Hematopoietic multipotent progenitor cell (in vitro differentiated cells): ENCODE data around the gene HNF1B. TPM values are rescaled to one million over a fixed set of nuclear protein-coding genes. Genes with fewer than 3 reads are reported as not detected.

ENCODE experiments used
- DNase-seq, 3 donors: peaks; one replicate each; pipeline ENCODE4 v3.0.0-alpha.2; 2011 to 2015; ENCODE audit warnings: low read depth in 2 of 3, low spot score in 2 of 3
- total RNA-seq: library from RNA; depleted of rRNA; stranded (reverse); fragments of >200 nt; gene quantifications from one replicate; pipeline ENCODE4 v1.2.3, GENCODE V29; 2012

HNF1B gene
- total RNA-seq, 1 donor = under 0.01 TPM

DNA sequence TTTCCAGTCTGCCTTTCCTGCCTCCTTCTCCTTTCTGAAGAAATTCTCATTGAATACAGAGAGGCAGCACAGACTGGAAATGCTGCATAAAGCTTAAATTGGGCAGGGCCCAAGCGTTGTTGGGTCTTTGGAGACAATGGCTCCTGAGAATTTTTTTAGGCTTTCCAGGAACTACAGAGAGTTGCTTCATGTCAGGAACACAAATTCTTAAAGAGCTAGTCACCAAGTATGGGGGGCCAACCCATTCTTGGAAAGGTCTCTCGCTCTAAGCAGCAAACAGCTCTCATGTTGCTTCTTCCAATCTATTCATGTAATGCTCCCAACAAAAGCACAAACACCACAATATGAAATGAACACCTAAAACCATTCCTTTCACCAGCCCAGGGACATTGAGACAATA lies 6.9 kb downstream of the HNF1B start:
- no peak for DNase-seq

DNA sequence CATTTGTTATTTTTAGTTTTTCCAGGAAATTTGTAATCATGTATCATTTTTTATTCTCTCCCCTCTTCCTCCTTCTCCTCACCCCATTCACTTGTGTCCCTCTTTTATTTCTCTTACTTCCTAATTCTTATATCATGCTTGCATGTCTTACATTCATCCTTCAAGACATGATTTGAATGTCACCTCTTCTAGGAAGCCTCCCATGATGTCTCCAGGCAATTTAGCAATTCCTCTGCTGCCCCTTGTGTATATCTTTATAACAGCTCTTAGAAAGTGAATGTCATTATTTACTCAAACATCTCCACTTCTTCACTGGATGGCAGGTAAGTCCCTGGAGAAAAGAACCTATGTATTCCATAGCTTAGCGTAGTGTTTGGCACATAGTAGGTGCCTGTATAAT lies 7.8 kb downstream of the HNF1B start:
- peak in 1 of 3 donors; percentile 47 for DNase-seq

GRCh38 chr17:37736428-37736827 lies 8.4 kb downstream of the HNF1B start:
- DNase-seq = no peak

GRCh38 chr17:37735165-37735564 lies 9.7 kb downstream of the HNF1B start:
- no peak for DNase-seq

- no peak for DNase-seq
These were observed 12.5 kb downstream of the HNF1B start for GRCh38 chr17:37732316-37732715.

DNA sequence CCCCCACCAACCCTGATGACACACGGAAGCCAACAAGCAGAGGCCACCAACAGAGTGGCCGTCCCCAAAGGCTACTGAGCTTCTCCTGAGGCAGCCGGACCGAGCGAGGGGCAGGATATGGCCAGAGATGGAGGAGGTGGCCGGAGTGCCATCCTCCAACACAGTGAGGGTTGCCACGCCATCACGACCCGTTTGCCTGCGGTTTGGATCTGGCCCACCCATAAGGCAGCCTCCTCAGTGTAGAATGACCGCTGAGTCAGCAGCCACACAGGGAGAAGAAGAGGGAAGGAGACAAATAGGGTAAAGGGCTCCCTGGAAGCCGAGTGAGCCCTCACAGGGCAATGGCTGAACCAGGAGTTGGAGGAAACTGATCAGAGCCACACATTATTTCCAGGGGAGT lies 13.8 kb downstream of the HNF1B start:
- no peak for DNase-seq

DNA sequence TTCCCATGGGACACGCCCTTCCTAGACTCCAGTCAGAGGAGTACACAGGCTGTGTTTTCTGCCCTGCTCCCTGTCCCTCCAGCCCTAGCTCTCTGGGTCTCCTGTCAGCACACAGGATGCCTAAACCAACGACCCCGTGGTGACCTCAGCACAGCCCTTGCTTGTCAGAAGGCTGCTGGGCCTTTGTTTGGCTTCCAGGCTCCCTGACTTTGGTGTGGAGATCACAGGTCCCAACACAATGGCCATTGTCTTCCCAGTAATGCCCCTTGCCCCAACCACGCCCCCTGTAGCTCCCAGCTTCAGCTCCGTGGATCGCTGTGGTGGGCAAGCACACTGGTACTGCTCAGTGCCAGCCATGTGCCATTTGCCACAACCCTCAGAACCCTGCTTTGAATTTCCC lies 15.0 kb downstream of the HNF1B start:
- DNase-seq = no peak

DNA sequence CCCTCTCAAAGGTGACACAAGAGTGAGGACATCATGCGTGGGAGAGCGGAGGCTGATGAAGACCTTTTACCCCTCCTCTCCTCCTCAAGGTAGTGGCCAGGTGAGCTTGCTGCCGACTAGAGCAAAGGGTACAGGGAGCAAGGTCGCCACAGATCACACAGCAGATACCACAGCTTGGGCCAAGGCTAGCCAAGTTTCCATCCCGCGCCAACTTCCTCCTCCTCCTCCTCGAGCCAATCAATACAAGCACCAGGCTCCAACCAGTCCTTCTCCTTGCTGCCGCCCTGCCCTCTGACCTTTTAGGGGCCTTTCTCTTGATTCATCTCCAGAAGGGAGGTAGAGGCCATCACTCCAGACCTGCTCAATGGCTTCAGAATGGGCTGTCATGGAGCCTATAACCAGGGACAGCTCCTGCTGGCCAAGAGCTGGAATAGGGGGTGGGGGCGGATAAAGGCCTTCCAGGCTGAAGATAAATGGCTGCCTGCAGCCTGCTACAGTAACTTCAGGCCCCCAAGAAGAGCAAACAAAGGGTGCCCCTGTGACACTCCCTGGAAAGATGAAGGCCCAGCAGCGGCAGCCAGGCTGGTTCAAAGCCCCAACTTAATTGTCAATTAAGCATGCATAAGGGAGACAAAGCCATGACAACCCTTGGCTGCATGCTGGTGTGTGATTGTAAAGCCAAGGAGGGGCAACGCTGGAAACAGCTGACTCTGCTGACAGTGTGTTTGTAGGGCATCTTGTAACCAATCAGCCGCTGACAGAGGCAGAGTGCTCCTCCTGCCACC lies 17.8 kb downstream of the HNF1B start:
- DNase-seq = no peak

DNA sequence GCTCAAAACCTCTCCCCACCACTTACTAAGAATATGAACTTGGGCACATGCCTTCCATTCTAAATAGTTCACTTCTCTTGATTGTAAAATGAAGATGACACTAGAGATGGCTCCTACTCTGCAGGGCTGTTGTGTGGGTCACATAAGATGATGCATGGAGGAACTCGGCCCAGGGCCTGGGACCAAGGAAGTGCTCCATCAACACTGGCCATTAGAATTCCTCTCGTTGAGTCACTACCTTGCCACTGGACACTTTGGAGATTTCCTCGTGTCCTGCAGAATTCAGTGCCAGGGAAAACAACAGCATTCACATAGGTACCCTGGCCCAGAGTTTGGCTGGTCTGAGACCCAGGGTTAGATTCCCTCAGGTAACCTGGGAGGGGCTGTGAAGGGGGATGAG lies 18.6 kb downstream of the HNF1B start:
- no peak for DNase-seq

DNA sequence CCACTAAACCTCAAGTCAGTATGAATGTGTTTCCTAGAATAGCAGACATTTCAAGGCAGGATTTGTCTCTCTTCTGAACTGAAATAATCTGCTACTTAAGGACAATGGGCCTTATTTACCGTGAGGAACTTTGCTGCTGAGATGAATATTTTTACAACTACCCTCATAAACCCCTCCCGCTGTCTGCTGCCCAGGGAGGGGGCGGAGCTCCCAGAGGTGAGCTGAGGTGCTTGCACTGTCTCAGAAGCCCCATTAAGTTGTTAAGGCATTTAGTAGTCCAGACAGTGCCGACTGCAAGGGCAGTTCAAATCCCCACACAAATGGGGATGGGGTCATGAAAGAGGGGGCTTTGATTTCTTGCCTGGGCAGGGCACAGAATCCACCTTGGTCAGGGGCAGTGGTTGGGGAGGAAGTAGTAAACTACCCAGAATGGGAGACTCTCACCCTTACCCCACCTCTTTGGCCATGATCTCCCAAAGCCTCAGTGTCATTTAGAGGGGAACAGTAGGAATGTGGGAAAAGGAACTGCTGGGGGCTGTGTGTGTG lies 19.2 kb downstream of the HNF1B start:
- no peak for DNase-seq

DNA sequence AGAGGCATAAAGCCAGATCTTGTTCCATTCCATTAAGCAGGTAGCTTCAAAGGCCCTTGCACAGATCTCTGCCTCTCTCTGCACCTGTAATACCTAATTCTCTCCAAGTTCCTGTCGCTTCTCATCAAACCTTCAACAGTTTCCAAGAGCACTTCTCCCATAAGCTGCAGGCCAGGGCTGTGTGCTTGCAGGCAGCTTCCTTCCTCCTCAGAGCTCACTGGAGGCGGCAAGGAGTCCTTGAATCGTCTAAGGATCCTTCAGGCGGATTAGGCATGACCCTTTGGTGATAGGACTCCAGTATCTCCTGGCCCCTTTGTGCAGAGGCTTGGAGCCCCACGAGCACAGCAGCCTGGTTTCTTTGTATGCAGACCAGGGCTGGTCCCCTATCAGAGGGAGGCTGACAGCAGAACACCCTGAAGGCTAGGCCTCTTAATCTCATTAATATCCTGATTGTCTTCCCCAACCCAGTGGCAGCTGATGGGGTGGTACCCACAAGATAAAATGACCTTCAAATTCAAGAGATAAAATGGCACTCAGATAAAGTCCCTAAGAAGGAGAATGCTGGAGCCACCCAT lies 19.8 kb downstream of the HNF1B start:
- no peak for DNase-seq

GRCh38 chr17:37720989-37721388 lies 23.9 kb downstream of the HNF1B start:
- no peak for DNase-seq

GRCh38 chr17:37719866-37720265 lies 25.0 kb downstream of the HNF1B start:
- no peak for DNase-seq

GRCh38 chr17:37718324-37719048 lies 26.4 kb downstream of the HNF1B start:
- DNase-seq = no peak

DNA sequence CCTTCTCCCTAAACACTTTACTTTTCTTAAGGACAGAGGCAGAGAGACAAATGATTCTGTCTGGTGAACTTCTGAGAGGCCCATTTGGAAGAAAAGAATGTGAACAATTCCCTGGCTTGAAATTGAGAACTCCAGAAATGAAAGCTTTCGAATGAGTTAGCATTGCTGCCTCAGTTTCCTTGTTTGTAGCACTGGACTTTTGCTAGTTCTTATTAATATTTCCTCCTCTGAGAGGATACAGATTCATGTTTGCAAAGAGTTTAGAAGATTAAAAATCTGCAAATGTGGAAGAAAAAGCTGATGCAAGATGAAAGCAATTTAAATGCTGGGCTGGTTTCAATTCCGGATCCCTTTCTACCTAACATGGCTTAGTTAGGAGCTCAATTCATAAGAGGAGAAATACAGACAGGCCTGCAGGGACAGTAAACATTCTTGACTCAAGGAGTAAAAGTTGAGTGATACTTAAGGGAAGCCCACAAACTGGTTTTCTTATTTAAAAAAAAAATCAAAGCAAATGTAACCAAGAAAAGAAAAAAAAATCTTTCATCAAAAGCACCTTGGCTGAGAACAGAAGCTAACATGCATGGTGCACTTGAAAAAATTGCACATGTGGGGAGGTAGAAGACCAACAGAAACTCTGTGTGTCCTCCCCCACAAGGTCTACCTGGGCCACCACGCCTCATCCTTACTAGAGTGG lies 27.1 kb downstream of the HNF1B start:
- no peak for DNase-seq

- no peak for DNase-seq
These were observed 30.0 kb downstream of the HNF1B start for GRCh38 chr17:37714897-37715296.

- DNase-seq = no peak
These were observed 31.2 kb downstream of the HNF1B start for GRCh38 chr17:37713624-37714023.

DNA sequence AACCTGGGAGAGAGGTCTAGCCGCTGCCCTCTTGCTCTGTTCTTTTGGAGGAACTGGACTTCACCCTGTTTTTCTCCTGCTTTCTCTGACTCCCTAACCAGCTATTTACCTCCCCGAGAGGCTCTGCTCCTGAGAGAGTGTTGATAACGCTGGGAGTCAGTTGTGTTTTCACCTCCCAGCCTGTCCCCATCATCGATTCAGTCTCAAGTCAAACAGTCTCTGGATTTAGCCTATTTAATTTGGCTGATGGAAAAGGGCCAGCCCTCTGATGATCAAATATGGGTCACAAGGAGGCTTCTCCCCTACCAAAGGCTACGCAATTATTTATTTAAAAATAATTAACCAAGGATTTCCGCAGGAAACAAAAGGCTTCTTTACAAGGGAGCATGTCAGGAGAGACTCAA lies 31.8 kb downstream of the HNF1B start:
- DNase-seq = no peak

- no peak for DNase-seq
These were observed 33.7 kb downstream of the HNF1B start for GRCh38 chr17:37711113-37711512.

GRCh38 chr17:37710344-37710886 lies 34.4 kb downstream of the HNF1B start:
- DNase-seq = peak in 2 of 3 donors; percentile 67 to 76
